OCI-LY1 (cell line): Measurements from ENCODE around the gene MRRF.

Source experiments
- H2AFZ ChIP-seq: fragments of 200-600 bp; sonication (generic), shearing (Covaris generic); 2 replicates; pipeline ENCODE4 v1.6.0; 2014; ENCODE audit warnings: antibody characterized with exemption, mild to moderate bottlenecking, low read length
- H3F3A ChIP-seq: fragments of 200-600 bp; sonication (generic), shearing (Covaris generic); 2 replicates; pipeline ENCODE4 v1.6.0; 2014; ENCODE audit warnings: mild to moderate bottlenecking, antibody characterized with exemption, low read length, moderate library complexity; ENCODE audit not compliant: insufficient read depth
- H3K27ac ChIP-seq: fragments of 200-600 bp; sonication (generic); 2 replicates; pipeline ENCODE4 v1.5.1; 2014; ENCODE audit warnings: low read length, mixed run types, mild to moderate bottlenecking, low read depth; ENCODE audit not compliant: poor library complexity, severe bottlenecking
- H3K27me3 ChIP-seq: fragments of 200-600 bp; sonication (generic); 2 replicates; pipeline ENCODE4 v1.6.0; 2014; ENCODE audit warnings: antibody characterized with exemption, mild to moderate bottlenecking, low read length, moderate library complexity; ENCODE audit not compliant: insufficient read depth
- H3K36me3 ChIP-seq: fragments of 200-600 bp; sonication (generic); 2 replicates; pipeline ENCODE4 v1.6.1; 2014; ENCODE audit warnings: mild to moderate bottlenecking, antibody characterized with exemption, low read length, moderate library complexity, mixed read lengths; ENCODE audit not compliant: insufficient read depth
- H3K4me1 ChIP-seq: fragments of 200-600 bp; sonication (generic); 2 replicates; pipeline ENCODE4 v1.5.1; 2014; ENCODE audit warnings: mild to moderate bottlenecking, low read length, moderate library complexity; ENCODE audit not compliant: insufficient read depth, severe bottlenecking
- H3K4me2 ChIP-seq: fragments of 200-600 bp; sonication (generic), shearing (Covaris generic); 2 replicates; pipeline ENCODE4 v1.6.1; 2014; ENCODE audit warnings: low read length
- H3K4me3 ChIP-seq: fragments of 200-600 bp; sonication (generic); 2 replicates; pipeline ENCODE4 v1.5.1; 2014; ENCODE audit warnings: low read length, low read depth, mild to moderate bottlenecking, mixed read lengths; ENCODE audit not compliant: poor library complexity, severe bottlenecking
- H3K79me2 ChIP-seq: fragments of 200-600 bp; shearing (Covaris generic); 2 replicates; pipeline ENCODE4 v1.6.1; 2016; ENCODE audit warnings: mixed run types, low read length, mixed read lengths; ENCODE audit not compliant: insufficient read depth
- H3K9ac ChIP-seq: fragments of 200-600 bp; sonication (generic), shearing (Covaris generic); 2 replicates; pipeline ENCODE4 v1.6.1; 2014; ENCODE audit warnings: mild to moderate bottlenecking, low read length, mixed read lengths
- H3K9me2 ChIP-seq: fragments of 200-600 bp; sonication (generic), shearing (Covaris generic); 2 replicates; pipeline ENCODE4 v1.6.1; 2014; ENCODE audit warnings: low read depth, mild to moderate bottlenecking, low read length, mixed read lengths
- H3K9me3 ChIP-seq: fragments of 200-600 bp; shearing (Covaris generic); 2 replicates; pipeline ENCODE4 v1.6.1; 2014; ENCODE audit warnings: low read length, mixed read lengths
- H4K20me1 ChIP-seq: fragments of 200-600 bp; sonication (generic), shearing (Covaris generic); 2 replicates; pipeline ENCODE4 v1.6.0; 2016; ENCODE audit warnings: mild to moderate bottlenecking, low read length; ENCODE audit not compliant: insufficient read depth
- EZH2 ChIP-seq: fragments of 200-600 bp; sonication (generic), shearing (Covaris generic); IDR thresholded peaks from 2 replicates; pipeline ENCODE4 v1.8.0; 2017; ENCODE audit warnings: borderline replicate concordance, mixed run types, mild to moderate bottlenecking, antibody characterized with exemption, low read length, moderate library complexity, mixed read lengths
- TF ChIP-seq, protein P1 (sequence below): fragments of 200-600 bp; sonication (generic), shearing (Covaris generic); IDR thresholded peaks from 2 replicates; pipeline ENCODE4 v1.5.1; 2017; ENCODE audit warnings: mild to moderate bottlenecking, antibody characterized with exemption, low read length, moderate library complexity, mixed read lengths

The MRRF gene

GRCh38 chr9:122236681-122237080 lies 28.0 kb upstream of the MRRF start:
- Histone ChIP-seq H3F3A (no peaks in the 10 kb centered on the region), H3K4me2 (no peak overlapping the region), H4K20me1 (no peaks in the 10 kb centered on the region)

GRCh38 chr9:122239722-122240121 lies 25.0 kb upstream of the MRRF start:
- H3K36me3 ChIP-seq: peaks cover 60% of the 10 kb centered on the region
- TF ChIP-seq, protein P1, sequence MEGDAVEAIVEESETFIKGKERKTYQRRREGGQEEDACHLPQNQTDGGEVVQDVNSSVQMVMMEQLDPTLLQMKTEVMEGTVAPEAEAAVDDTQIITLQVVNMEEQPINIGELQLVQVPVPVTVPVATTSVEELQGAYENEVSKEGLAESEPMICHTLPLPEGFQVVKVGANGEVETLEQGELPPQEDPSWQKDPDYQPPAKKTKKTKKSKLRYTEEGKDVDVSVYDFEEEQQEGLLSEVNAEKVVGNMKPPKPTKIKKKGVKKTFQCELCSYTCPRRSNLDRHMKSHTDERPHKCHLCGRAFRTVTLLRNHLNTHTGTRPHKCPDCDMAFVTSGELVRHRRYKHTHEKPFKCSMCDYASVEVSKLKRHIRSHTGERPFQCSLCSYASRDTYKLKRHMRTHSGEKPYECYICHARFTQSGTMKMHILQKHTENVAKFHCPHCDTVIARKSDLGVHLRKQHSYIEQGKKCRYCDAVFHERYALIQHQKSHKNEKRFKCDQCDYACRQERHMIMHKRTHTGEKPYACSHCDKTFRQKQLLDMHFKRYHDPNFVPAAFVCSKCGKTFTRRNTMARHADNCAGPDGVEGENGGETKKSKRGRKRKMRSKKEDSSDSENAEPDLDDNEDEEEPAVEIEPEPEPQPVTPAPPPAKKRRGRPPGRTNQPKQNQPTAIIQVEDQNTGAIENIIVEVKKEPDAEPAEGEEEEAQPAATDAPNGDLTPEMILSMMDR: no peak
- no peak for TF ChIP-seq EZH2

More at GRCh38 chr9:122236681-122237080, 28.0 kb upstream of the MRRF start:
- no peak overlapping the region for H3K27ac ChIP-seq
- no peaks in the 10 kb centered on the region for H3K27me3 ChIP-seq
- H3K9me2 ChIP-seq: no peaks in the 10 kb centered on the region
- no peak for TF ChIP-seq EZH2
- TF ChIP-seq, protein P1: no peak
- no peaks in the 10 kb centered on the region for H3K79me2 ChIP-seq
- H3K36me3 ChIP-seq: peaks cover 31% of the 10 kb centered on the region
- H3K4me3 ChIP-seq: no peak overlapping the region
- no peak overlapping the region for H3K9ac ChIP-seq
- no peaks in the 10 kb centered on the region for H3K9me3 ChIP-seq
- H2AFZ ChIP-seq: no peak overlapping the region
- no peaks in the 10 kb centered on the region for H3K4me1 ChIP-seq

GRCh38 chr9:122244349-122244748 lies 20.3 kb upstream of the MRRF start:
- H4K20me1 ChIP-seq: no peaks in the 10 kb centered on the region
- no peaks in the 10 kb centered on the region for H3F3A ChIP-seq
- H3K27ac ChIP-seq: no peak overlapping the region
- H3K4me1 ChIP-seq: no peaks in the 10 kb centered on the region
- H3K9me3 ChIP-seq: no peaks in the 10 kb centered on the region
- H3K4me3 ChIP-seq: no peak overlapping the region
- no peak overlapping the region for H3K9ac ChIP-seq
- H3K27me3 ChIP-seq: no peaks in the 10 kb centered on the region
- no peaks in the 10 kb centered on the region for H3K9me2 ChIP-seq
- TF ChIP-seq EZH2: no peak
- TF ChIP-seq, protein P1: no peak
- H3K36me3 ChIP-seq: peaks cover 85% of the 10 kb centered on the region
- no peak overlapping the region for H3K4me2 ChIP-seq
- H3K79me2 ChIP-seq: no peaks in the 10 kb centered on the region
- H2AFZ ChIP-seq: no peak overlapping the region

More at GRCh38 chr9:122239722-122240121, 25.0 kb upstream of the MRRF start:
- Histone ChIP-seq H3K9me2 (no peaks in the 10 kb centered on the region), H4K20me1 (no peaks in the 10 kb centered on the region), H3K9ac (no peak overlapping the region), H3K9me3 (no peaks in the 10 kb centered on the region), H2AFZ (no peak overlapping the region), H3K79me2 (no peaks in the 10 kb centered on the region), H3K27me3 (no peaks in the 10 kb centered on the region), H3K4me2 (no peak overlapping the region), H3K4me3 (no peak overlapping the region), H3K4me1 (no peaks in the 10 kb centered on the region), H3F3A (no peaks in the 10 kb centered on the region), H3K27ac (no peak overlapping the region)
